Keratinocyte (primary cell): Measurements from ENCODE around the gene TBCD. TPM values are rescaled to one million over a fixed set of nuclear protein-coding genes. Genes with fewer than 3 reads are reported as not detected.

Experiments
- DNase-seq: peaks from one replicate; pipeline ENCODE4 v3.0.0-alpha.2; 2011; ENCODE audit warnings: low read depth, missing footprints, low spot score
- FAIRE-seq: peaks from 2 replicates; lab custom pipeline; 2011; peaks lifted over from hg19 to GRCh38; lab: Jason Lieb, UNC
- H2AFZ ChIP-seq: 2 replicates; pipeline ENCODE4 v1.6.0; 2012; ENCODE audit warnings: low read length, control low read depth, inconsistent platforms; ENCODE audit not compliant: control insufficient read depth
- H3K27ac ChIP-seq: 2 replicates; pipeline ENCODE4 v1.5.1; 2011; ENCODE audit warnings: low read length; ENCODE audit not compliant: control insufficient read depth, insufficient read depth
- H3K27me3 ChIP-seq: 3 replicates; pipeline ENCODE4 v1.6.0; 2011; ENCODE audit warnings: low read length; ENCODE audit not compliant: control insufficient read depth, insufficient read depth; ENCODE audit errors: extremely low read depth
- H3K36me3 ChIP-seq, 2 experiments: 2 replicates in 1 of 2; 3 replicates in 1 of 2; pipeline ENCODE4 v1.5.1; 2011; ENCODE audit warnings: low read length in 2 of 2, mild to moderate bottlenecking in 1 of 2; ENCODE audit not compliant: control insufficient read depth in 2 of 2, insufficient read depth in 2 of 2; ENCODE audit errors: extremely low read depth in 1 of 2
- H3K4me1 ChIP-seq: 3 replicates; pipeline ENCODE4 v1.5.1; 2011; ENCODE audit warnings: low read length; ENCODE audit not compliant: control insufficient read depth, insufficient read depth; ENCODE audit errors: extremely low read depth
- H3K4me2 ChIP-seq: 3 replicates; pipeline ENCODE4 v1.6.0; 2011; ENCODE audit warnings: low read depth, low read length; ENCODE audit not compliant: control insufficient read depth, insufficient read depth; ENCODE audit errors: extremely low read depth
- H3K4me3 ChIP-seq, 3 experiments: fragments of 200-600 bp in 1 of 3; sonication (generic) in 1 of 3; 2 replicates in 2 of 3; 3 replicates in 1 of 3; pipeline ENCODE4 v1.5.1; 2011 to 2016; ENCODE audit warnings: low read length in 3 of 3, mild to moderate bottlenecking in 3 of 3, control low read depth in 2 of 3, inconsistent platforms in 1 of 3, low read depth in 1 of 3, mixed read lengths in 1 of 3, mixed run types in 1 of 3, moderate library complexity in 1 of 3; ENCODE audit not compliant: control insufficient read depth in 2 of 3, insufficient read depth in 2 of 3; ENCODE audit errors: extremely low read depth in 1 of 3
- H3K79me2 ChIP-seq: 2 replicates; pipeline ENCODE4 v1.6.0; 2012; ENCODE audit warnings: low read length; ENCODE audit not compliant: control insufficient read depth, insufficient read depth
- H3K9ac ChIP-seq: 3 replicates; pipeline ENCODE4 v1.6.0; 2011; ENCODE audit warnings: low read length; ENCODE audit not compliant: control insufficient read depth, insufficient read depth; ENCODE audit errors: extremely low read depth
- H3K9me1 ChIP-seq: 3 replicates; pipeline ENCODE4 v1.6.0; 2011; ENCODE audit warnings: low read length; ENCODE audit not compliant: control insufficient read depth, insufficient read depth; ENCODE audit errors: extremely low read depth
- H3K9me3 ChIP-seq: 2 replicates; pipeline ENCODE4 v1.5.1; 2012; ENCODE audit warnings: low read depth, low read length; ENCODE audit not compliant: control insufficient read depth
- H4K20me1 ChIP-seq: 3 replicates; pipeline ENCODE4 v1.6.0; 2011; ENCODE audit warnings: low read length; ENCODE audit not compliant: control insufficient read depth, insufficient read depth; ENCODE audit errors: extremely low read depth
- EZH2 ChIP-seq: IDR thresholded peaks from one replicate; pipeline ENCODE4 v1.6.1; 2012; ENCODE audit warnings: inconsistent platforms, mild to moderate bottlenecking, low read length, moderate library complexity
- dilution Hi-C: fragments of 300-500 bp; cut with MboI; formaldehyde crosslinking; loops from one replicate; pipeline ENCODE4 v1.7.0; 2020; ENCODE audit warnings: low sequenced_read_pairs; ENCODE audit not compliant: extremely low pct_ligation_motif_present
- polyA plus RNA-seq, 5 experiments: library from polyadenylated mRNA; depleted of rRNA in 3 of 5; stranded (reverse) in 3 of 5; stranded (forward) in 1 of 5; unstranded in 1 of 5; fragments of >200 nt; gene quantifications; 1 replicate in 1 of 5; 2 replicates in 3 of 5; 3 replicates in 1 of 5; pipeline versions ENCODE4 v1.2.1 to v1.2.3, GENCODE V29; 2011 to 2012; ENCODE audit warnings: missing spikeins in 2 of 5, low read depth in 1 of 5, low replicate concordance in 1 of 5
- TF ChIP-seq, protein P1 (sequence below), 3 experiments: IDR thresholded peaks in 1 of 3; conservative IDR thresholded peaks in 1 of 3; optimal IDR thresholded peaks in 1 of 3; 2 replicates in 2 of 3; 3 replicates in 1 of 3; pipeline versions ENCODE3 to v1.5.1; 2011; ENCODE audit warnings: low read length in 3 of 3, mild to moderate bottlenecking in 3 of 3, moderate library complexity in 2 of 3, control low read depth in 1 of 3, inconsistent platforms in 1 of 3; ENCODE audit not compliant: insufficient read depth in 2 of 3; ENCODE audit errors: extremely low read depth in 1 of 3

TBCD gene
- polyA plus RNA-seq, 1 donor (not counting 4 experiments of a cell fraction or from before 2014, with no cell fraction given), result 36.2 TPM

- TF ChIP-seq, protein P1, sequence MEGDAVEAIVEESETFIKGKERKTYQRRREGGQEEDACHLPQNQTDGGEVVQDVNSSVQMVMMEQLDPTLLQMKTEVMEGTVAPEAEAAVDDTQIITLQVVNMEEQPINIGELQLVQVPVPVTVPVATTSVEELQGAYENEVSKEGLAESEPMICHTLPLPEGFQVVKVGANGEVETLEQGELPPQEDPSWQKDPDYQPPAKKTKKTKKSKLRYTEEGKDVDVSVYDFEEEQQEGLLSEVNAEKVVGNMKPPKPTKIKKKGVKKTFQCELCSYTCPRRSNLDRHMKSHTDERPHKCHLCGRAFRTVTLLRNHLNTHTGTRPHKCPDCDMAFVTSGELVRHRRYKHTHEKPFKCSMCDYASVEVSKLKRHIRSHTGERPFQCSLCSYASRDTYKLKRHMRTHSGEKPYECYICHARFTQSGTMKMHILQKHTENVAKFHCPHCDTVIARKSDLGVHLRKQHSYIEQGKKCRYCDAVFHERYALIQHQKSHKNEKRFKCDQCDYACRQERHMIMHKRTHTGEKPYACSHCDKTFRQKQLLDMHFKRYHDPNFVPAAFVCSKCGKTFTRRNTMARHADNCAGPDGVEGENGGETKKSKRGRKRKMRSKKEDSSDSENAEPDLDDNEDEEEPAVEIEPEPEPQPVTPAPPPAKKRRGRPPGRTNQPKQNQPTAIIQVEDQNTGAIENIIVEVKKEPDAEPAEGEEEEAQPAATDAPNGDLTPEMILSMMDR (optimal IDR thresholded peaks at IDR 0.05 in 1 of 3, IDR thresholded peaks at IDR 0.05 in 1 of 3, conservative IDR thresholded peaks at IDR 0.05 in 1 of 3; ENCODE audit: extremely low read depth in 1 of 3, insufficient read depth in 2 of 3, low read length in 3 of 3), result no peak
- no peak for TF ChIP-seq EZH2
Measured at GRCh38 chr17:82964851-82965341, 213.0 kb downstream of the TBCD start.

DNA sequence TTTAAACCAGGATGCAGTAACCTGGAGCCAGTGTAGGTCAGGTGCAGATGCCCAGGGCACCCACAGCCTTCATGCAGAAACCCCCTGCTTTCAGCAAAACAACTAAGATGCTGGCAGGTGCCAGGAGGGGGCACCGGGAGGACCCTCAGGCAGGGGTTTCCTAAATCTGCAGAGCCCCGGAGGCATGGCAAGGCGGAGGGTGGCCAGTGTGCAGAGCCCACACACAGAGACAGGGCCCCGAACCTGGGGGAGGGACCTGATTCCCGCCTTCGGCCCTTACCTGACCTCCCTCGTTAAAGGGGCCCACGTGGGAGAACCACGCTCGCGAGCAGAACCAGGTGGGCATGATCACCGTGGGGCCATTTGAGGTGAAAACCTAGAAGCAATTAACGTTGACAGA is 213.5 kb downstream of the TBCD start:
- Histone ChIP-seq H3K4me1 (peaks cover 5% of the 10 kb centered on the region), H3K4me2 (no peak overlapping the region), H3K9me1 (no peaks in the 10 kb centered on the region), H3K9me3 (no peaks in the 10 kb centered on the region), H3K36me3 (no peaks in the 10 kb centered on the region), H2AFZ (no peak overlapping the region), H3K27ac (no peak overlapping the region), H3K9ac (no peak overlapping the region), H3K27me3 (no peaks in the 10 kb centered on the region), H3K79me2 (no peaks in the 10 kb centered on the region), H3K4me3 (no peak overlapping the region), H4K20me1 (no peaks in the 10 kb centered on the region)
- dilution Hi-C loops, result no loop called here
- FAIRE-seq, result no peak
- TF ChIP-seq EZH2, result no peak
- TF ChIP-seq, protein P1 (optimal IDR thresholded peaks at IDR 0.05 in 1 of 3, IDR thresholded peaks at IDR 0.05 in 1 of 3, conservative IDR thresholded peaks at IDR 0.05 in 1 of 3; ENCODE audit: extremely low read depth in 1 of 3, insufficient read depth in 2 of 3, low read length in 3 of 3), result no peak
- no peak for DNase-seq

More at GRCh38 chr17:82964851-82965341, 213.0 kb downstream of the TBCD start:
- Histone ChIP-seq H3K4me3 (no peak overlapping the region), H3K9me3 (no peaks in the 10 kb centered on the region), H3K27me3 (no peaks in the 10 kb centered on the region), H3K36me3 (no peaks in the 10 kb centered on the region), H3K4me2 (no peak overlapping the region), H3K9me1 (no peaks in the 10 kb centered on the region), H2AFZ (no peak overlapping the region), H3K79me2 (no peaks in the 10 kb centered on the region), H3K4me1 (peaks cover 5% of the 10 kb centered on the region), H4K20me1 (no peaks in the 10 kb centered on the region), H3K27ac (no peak overlapping the region), H3K9ac (no peak overlapping the region)
- dilution Hi-C loops, result no loop called here
- no peak for FAIRE-seq
- DNase-seq, result no peak
